HepG2 (cell line): Measurements from ENCODE around the gene OAF. TPM values are rescaled to one million over a fixed set of nuclear protein-coding genes. Genes with fewer than 3 reads are reported as not detected.

Source experiments
- EP300 ChIP-seq, 3 experiments: sonication (generic) in 1 of 3; formaldehyde crosslinking in 1 of 3; IDR thresholded peaks; 2 replicates each; pipeline versions ENCODE4 v1.5.1 to v1.6.1; 2011 to 2020; ENCODE audit warnings: low read depth in 2 of 3, low read length in 2 of 3, borderline replicate concordance in 1 of 3, improper control_type of control experiment in 1 of 3, mild to moderate bottlenecking in 1 of 3, missing genetic modification reagents in 1 of 3, moderate library complexity in 1 of 3
- ERF ChIP-seq: IDR thresholded peaks from 2 replicates; pipeline ENCODE4 v1.6.1; 2018; ENCODE audit warnings: missing biosample characterization, missing genetic modification reagents
- HDAC1 ChIP-seq: sonication (generic); formaldehyde crosslinking; IDR thresholded peaks from 2 replicates; pipeline ENCODE4 v1.5.1; 2020; ENCODE audit warnings: mild to moderate bottlenecking, missing genetic modification reagents
- HNRNPK ChIP-seq: fragments of 200-400 bp; formaldehyde crosslinking; IDR thresholded peaks from 2 replicates; pipeline ENCODE4 v1.6.1; 2018; ENCODE audit warnings: low read length, low read depth, moderate library complexity, mild to moderate bottlenecking; ENCODE audit not compliant: poor library complexity, severe bottlenecking
- IRF2 ChIP-seq: IDR thresholded peaks from 2 replicates; pipeline ENCODE4 v1.6.1; 2018; ENCODE audit warnings: missing genetic modification reagents, missing compliant biosample characterization
- LCORL ChIP-seq, 2 experiments: fragments of 450-650 bp in 1 of 2; sonication (generic) in 1 of 2; formaldehyde crosslinking in 1 of 2; IDR thresholded peaks; 2 replicates each; pipeline versions ENCODE4 v1.5.0 to v1.6.1; 2017 to 2020; ENCODE audit warnings: antibody characterized with exemption in 1 of 2, missing genetic modification reagents in 1 of 2
- NCOA1 ChIP-seq: sonication (generic); formaldehyde crosslinking; IDR thresholded peaks from 2 replicates; pipeline ENCODE4 v1.9.0; 2021; ENCODE audit warnings: missing genetic modification reagents
- NR2F6 ChIP-seq, 2 experiments: IDR thresholded peaks; 2 replicates each; pipeline ENCODE4 v1.6.1; 2016; ENCODE audit warnings: antibody characterized with exemption in 1 of 2, mild to moderate bottlenecking in 1 of 2
- PATZ1 ChIP-seq: sonication (generic); formaldehyde crosslinking; IDR thresholded peaks from 2 replicates; pipeline ENCODE4 v1.4.0; 2020; ENCODE audit warnings: missing genetic modification reagents
- PCBP1 ChIP-seq: fragments of 200-400 bp; formaldehyde crosslinking; IDR thresholded peaks from 2 replicates; pipeline ENCODE4 v1.6.1; 2017; ENCODE audit warnings: mild to moderate bottlenecking, low read depth, low read length, borderline replicate concordance
- RFX3 ChIP-seq: IDR thresholded peaks from 2 replicates; pipeline ENCODE4 v1.6.1; 2016; ENCODE audit warnings: missing biosample characterization, missing genetic modification reagents
- SALL1 ChIP-seq: sonication (generic); formaldehyde crosslinking; IDR thresholded peaks from 2 replicates; pipeline ENCODE4 v1.8.0; 2022; ENCODE audit warnings: mild to moderate bottlenecking, missing genetic modification reagents
- TBL1XR1 ChIP-seq: fragments of 150-350 bp; IDR thresholded peaks from 2 replicates; pipeline ENCODE4 v1.6.1; 2014; ENCODE audit warnings: borderline replicate concordance, low read length; ENCODE audit not compliant: partially characterized antibody
- ZNF335 ChIP-seq: sonication (generic); formaldehyde crosslinking; IDR thresholded peaks from 2 replicates; pipeline ENCODE4 v1.4.0; 2020; ENCODE audit warnings: missing genetic modification reagents
- ZNF607 ChIP-seq: sonication (generic); formaldehyde crosslinking; IDR thresholded peaks from 2 replicates; pipeline ENCODE4 v1.5.1; 2020; ENCODE audit warnings: missing genetic modification reagents, mild to moderate bottlenecking, borderline replicate concordance
- ZNF772 ChIP-seq: sonication (generic); formaldehyde crosslinking; IDR thresholded peaks from 2 replicates; pipeline ENCODE4 v1.5.0; 2020; ENCODE audit warnings: mild to moderate bottlenecking, missing genetic modification reagents
- ZNF841 ChIP-seq: sonication (generic); formaldehyde crosslinking; IDR thresholded peaks from 2 replicates; pipeline ENCODE4 v1.8.1; 2023; ENCODE audit warnings: missing genetic modification reagents, borderline replicate concordance
- polyA plus RNA-seq, 8 experiments: library from polyadenylated mRNA; depleted of rRNA in 3 of 8; stranded (reverse) in 7 of 8; unstranded in 1 of 8; fragments of >200 nt; fragmentation: Illumina TruSeq in 4 of 8; extraction: Trizol in 4 of 8; gene quantifications; 2 replicates each; pipeline versions ENCODE4 v1.2.1 to v1.2.3, GENCODE V29; 2011 to 2016; ENCODE audit warnings: low read depth in 4 of 8, missing spikeins in 1 of 8, mixed read lengths in 1 of 8; ENCODE audit not compliant: insufficient read depth in 1 of 8
- total RNA-seq, 5 experiments: library from RNA; depleted of rRNA; stranded (reverse); fragments of >200 nt; fragmentation: Illumina TruSeq; extraction: Trizol; gene quantifications; 2 replicates each; pipeline ENCODE4 v1.2.3, GENCODE V29; 2016; ENCODE audit warnings: low read depth in 1 of 5
- TF ChIP-seq, protein P1 (sequence below): sonication (generic); formaldehyde crosslinking; IDR thresholded peaks from 2 replicates; pipeline ENCODE4 v1.4.0; 2020; ENCODE audit warnings: missing genetic modification reagents, borderline replicate concordance
- TF ChIP-seq, protein P2 (sequence below): sonication (generic); formaldehyde crosslinking; IDR thresholded peaks from 2 replicates; pipeline ENCODE4 v1.5.0; 2020; ENCODE audit warnings: mild to moderate bottlenecking, missing genetic modification reagents

Gene OAF
- total and polyA plus RNA-seq, 2 of the 13 experiments (the other 11 are each of a cell fraction or from before 2014, with no cell fraction given): 63.7 to 94.6 TPM

- TF ChIP-seq RFX3 (CRISPR knock-in tag) (no peak), IRF2 (0 out of 2 replicates have a peak, but pooled peaks have one; percentile 3), TBL1XR1 (no peak), ZNF335 (CRISPR knock-in tag) (no peak), HDAC1 (0 out of 2 replicates have a peak, but pooled peaks have one; percentile 1), EP300 (IDR thresholded peaks at IDR 0.05; ENCODE audit: low read depth in 2 of 2, low read length in 2 of 2) (peak in 1 of 2 experiments; percentile 36; a peak in 1 of 4 replicates), EP300 (CRISPR knock-in tag; IDR thresholded peaks at IDR 0.05; ENCODE audit: borderline replicate concordance) (no peak), HNRNPK (peak; percentile 26), ZNF772 (CRISPR knock-in tag) (no peak), NCOA1 (CRISPR knock-in tag) (0 out of 2 replicates have a peak, but pooled peaks have one; percentile 12), LCORL (IDR thresholded peaks at IDR 0.05) (no peak), LCORL (CRISPR knock-in tag; IDR thresholded peaks at IDR 0.05) (peak; percentile 19; the same call in 1 of the 2 replicates), SALL1 (CRISPR knock-in tag) (0 out of 2 replicates have a peak, but pooled peaks have one; percentile 5), ZNF841 (no peak), ZNF607 (CRISPR knock-in tag) (no peak), NR2F6 (IDR thresholded peaks at IDR 0.05) (peak; percentile 31; the same call in 1 of the 2 replicates), NR2F6 (CRISPR knock-in tag; IDR thresholded peaks at IDR 0.05) (no peak), ERF (CRISPR knock-in tag) (no peak), PATZ1 (CRISPR knock-in tag) (peak; percentile 77), PCBP1 (no peak)
- TF ChIP-seq, protein P1, sequence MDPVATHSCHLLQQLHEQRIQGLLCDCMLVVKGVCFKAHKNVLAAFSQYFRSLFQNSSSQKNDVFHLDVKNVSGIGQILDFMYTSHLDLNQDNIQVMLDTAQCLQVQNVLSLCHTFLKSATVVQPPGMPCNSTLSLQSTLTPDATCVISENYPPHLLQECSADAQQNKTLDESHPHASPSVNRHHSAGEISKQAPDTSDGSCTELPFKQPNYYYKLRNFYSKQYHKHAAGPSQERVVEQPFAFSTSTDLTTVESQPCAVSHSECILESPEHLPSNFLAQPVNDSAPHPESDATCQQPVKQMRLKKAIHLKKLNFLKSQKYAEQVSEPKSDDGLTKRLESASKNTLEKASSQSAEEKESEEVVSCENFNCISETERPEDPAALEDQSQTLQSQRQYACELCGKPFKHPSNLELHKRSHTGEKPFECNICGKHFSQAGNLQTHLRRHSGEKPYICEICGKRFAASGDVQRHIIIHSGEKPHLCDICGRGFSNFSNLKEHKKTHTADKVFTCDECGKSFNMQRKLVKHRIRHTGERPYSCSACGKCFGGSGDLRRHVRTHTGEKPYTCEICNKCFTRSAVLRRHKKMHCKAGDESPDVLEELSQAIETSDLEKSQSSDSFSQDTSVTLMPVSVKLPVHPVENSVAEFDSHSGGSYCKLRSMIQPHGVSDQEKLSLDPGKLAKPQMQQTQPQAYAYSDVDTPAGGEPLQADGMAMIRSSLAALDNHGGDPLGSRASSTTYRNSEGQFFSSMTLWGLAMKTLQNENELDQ (CRISPR knock-in tag): no peak
- TF ChIP-seq, protein P2, sequence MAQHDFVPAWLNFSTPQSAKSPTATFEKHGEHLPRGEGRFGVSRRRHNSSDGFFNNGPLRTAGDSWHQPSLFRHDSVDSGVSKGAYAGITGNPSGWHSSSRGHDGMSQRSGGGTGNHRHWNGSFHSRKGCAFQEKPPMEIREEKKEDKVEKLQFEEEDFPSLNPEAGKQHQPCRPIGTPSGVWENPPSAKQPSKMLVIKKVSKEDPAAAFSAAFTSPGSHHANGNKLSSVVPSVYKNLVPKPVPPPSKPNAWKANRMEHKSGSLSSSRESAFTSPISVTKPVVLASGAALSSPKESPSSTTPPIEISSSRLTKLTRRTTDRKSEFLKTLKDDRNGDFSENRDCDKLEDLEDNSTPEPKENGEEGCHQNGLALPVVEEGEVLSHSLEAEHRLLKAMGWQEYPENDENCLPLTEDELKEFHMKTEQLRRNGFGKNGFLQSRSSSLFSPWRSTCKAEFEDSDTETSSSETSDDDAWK: no peak
Measured at GRCh38 chr11:120197977-120198376, 12.9 kb upstream of the OAF start (continued).
